ENCODE data around the gene ENO1. TPM values are rescaled to one million over a fixed set of nuclear protein-coding genes. Genes with fewer than 3 reads are reported as not detected.

Gene ENO1
- total RNA-seq, 1 experiment from 2014 or later: 2,334 TPM

- no peaks in the 10 kb centered on the region for H3K79me2 ChIP-seq (ENCODE audit: insufficient read depth, low read length)
- DNase-seq (ENCODE audit: low read depth, low spot score): no peak
- H3K4me1 ChIP-seq (ENCODE audit: control insufficient read depth in 1 of 2, insufficient read depth in 2 of 2, low read length in 2 of 2): no peaks in the 10 kb centered on the region
- H3K9me2 ChIP-seq (ENCODE audit: insufficient read depth): no peaks in the 10 kb centered on the region
- no peaks in the 10 kb centered on the region for H4K20me1 ChIP-seq (ENCODE audit: insufficient read depth)
- TF ChIP-seq EZH2 (IDR thresholded peaks at IDR 0.05): no peak
- no peak for TF ChIP-seq SRF (IDR thresholded peaks at IDR 0.05; ENCODE audit: low read depth)
- TF ChIP-seq MAX (IDR thresholded peaks at IDR 0.05): no peak
- no peak for TF ChIP-seq CEBPB (IDR thresholded peaks at IDR 0.05; ENCODE audit: low read depth)
- TF ChIP-seq CBX3 (IDR thresholded peaks at IDR 0.05; ENCODE audit: low read depth): no peak
- TF ChIP-seq CTCF (IDR thresholded peaks at IDR 0.05 in 2 of 3, conservative IDR thresholded peaks at IDR 0.05 in 1 of 3; ENCODE audit: borderline replicate concordance in 1 of 3, insufficient read depth in 1 of 3, low read depth in 2 of 3, low read length in 2 of 3): no peak
- TF ChIP-seq ZNF274 (IDR thresholded peaks at IDR 0.05; ENCODE audit: low read depth, low read length): no peak
- ChIA-PET CTCF (interaction anchor here (2.5 kb wide), 1 partner anchor 9 kb away, joined by 15 read pairs; no protein-coding TSS in a partner anchor), POLR2A (no interaction called here), RAD21 (ENCODE audit: low non-redundant PET in 1 of 2, low total read pairs in 2 of 2, uncharacterized antibody in 2 of 2, unreplicated experiment in 2 of 2) (no interaction called here)
- peaks cover 3% of the 10 kb centered on the region; the same call in 1 of the 2 replicates for H3K27me3 ChIP-seq (ENCODE audit: insufficient read depth, low read length)
- intact Hi-C loops (cut with micrococcal nuclease): no loop called here
- H3K9me3 ChIP-seq (ENCODE audit: control insufficient read depth in 1 of 2, insufficient read depth in 1 of 2, low read depth in 1 of 2, low read length in 2 of 2): no peaks in the 10 kb centered on the region
- H3K4me2 ChIP-seq (ENCODE audit: low read length): no peak overlapping the region
- H3K27ac ChIP-seq (ENCODE audit: low read depth, low read length): no peak overlapping the region
- no peak overlapping the region for H3K4me3 ChIP-seq (replicated peaks in 1 of 2; ENCODE audit: low read depth in 1 of 2, low read length in 2 of 2)
- no TSS peak for BruUV-seq (replicated peaks)
- H3K9ac ChIP-seq (ENCODE audit: low read length): no peak overlapping the region
- no peak for ATAC-seq
- no peaks in the 10 kb centered on the region for H3K36me3 ChIP-seq (ENCODE audit: control insufficient read depth in 1 of 2, insufficient read depth in 2 of 2, low read length in 2 of 2)
- H2AFZ ChIP-seq (ENCODE audit: low read depth, low read length, poor library complexity, severe bottlenecking): no peak overlapping the region
Observed at GRCh38 chr1:8839990-8840389, 38.5 kb downstream of the ENO1 start.

GRCh38 chr1:8835941-8836643, 42.4 kb downstream of the ENO1 start:
- Histone ChIP-seq H3K27me3 (ENCODE audit: insufficient read depth, low read length) (no peaks in the 10 kb centered on the region), H4K20me1 (ENCODE audit: insufficient read depth) (no peaks in the 10 kb centered on the region), H3K36me3 (ENCODE audit: control insufficient read depth in 1 of 2, insufficient read depth in 2 of 2, low read length in 2 of 2) (no peaks in the 10 kb centered on the region), H3K4me1 (ENCODE audit: control insufficient read depth in 1 of 2, insufficient read depth in 2 of 2, low read length in 2 of 2) (no peaks in the 10 kb centered on the region), H3K4me2 (ENCODE audit: low read length) (no peak overlapping the region), H3K9me2 (ENCODE audit: insufficient read depth) (no peaks in the 10 kb centered on the region), H3K79me2 (ENCODE audit: insufficient read depth, low read length) (no peaks in the 10 kb centered on the region), H3K4me3 (replicated peaks in 1 of 2; ENCODE audit: low read depth in 1 of 2, low read length in 2 of 2) (no peak overlapping the region), H3K9me3 (ENCODE audit: control insufficient read depth in 1 of 2, insufficient read depth in 1 of 2, low read depth in 1 of 2, low read length in 2 of 2) (no peaks in the 10 kb centered on the region), H3K27ac (ENCODE audit: low read depth, low read length) (no peak overlapping the region), H2AFZ (ENCODE audit: low read depth, low read length, poor library complexity, severe bottlenecking) (no peak overlapping the region), H3K9ac (ENCODE audit: low read length) (no peak overlapping the region)
- ChIA-PET RAD21 (ENCODE audit: low non-redundant PET in 1 of 2, low total read pairs in 2 of 2, uncharacterized antibody in 2 of 2, unreplicated experiment in 2 of 2) (no interaction called here), POLR2A (no interaction called here), CTCF (no interaction called here)
- DNase-seq (ENCODE audit: low read depth, low spot score) (no peak), ATAC-seq (no peak)
- intact Hi-C loops (cut with micrococcal nuclease): no loop called here
- TF ChIP-seq SP1 (IDR thresholded peaks at IDR 0.05; ENCODE audit: low read depth): no peak
- TF ChIP-seq SIN3A (IDR thresholded peaks at IDR 0.05; ENCODE audit: low read depth): no peak
- TF ChIP-seq YY1 (IDR thresholded peaks at IDR 0.05; ENCODE audit: extremely low read depth, insufficient replicate concordance, low read depth, low read length): no peak
- no peak for TF ChIP-seq FOSL1 (IDR thresholded peaks at IDR 0.05; ENCODE audit: low read depth)
- no peak for TF ChIP-seq ZFX (IDR thresholded peaks at IDR 0.05)
- TF ChIP-seq ELF1 (IDR thresholded peaks at IDR 0.05; ENCODE audit: borderline replicate concordance, low read depth): no peak
- BruUV-seq (replicated peaks): no TSS peak

Data from HCT116 (cell line).